ENCODE data around the gene TOMM70. TPM values are rescaled to one million over a fixed set of nuclear protein-coding genes. Genes with fewer than 3 reads are reported as not detected.

TOMM70 gene
- total RNA-seq, 1 experiment from 2014 or later: 100 TPM

- H3K36me3 ChIP-seq: peaks cover 64% of the 10 kb centered on the region
These were observed 5.0 kb downstream of the TOMM70 start for GRCh38 chr3:100395679-100396431.

DNA sequence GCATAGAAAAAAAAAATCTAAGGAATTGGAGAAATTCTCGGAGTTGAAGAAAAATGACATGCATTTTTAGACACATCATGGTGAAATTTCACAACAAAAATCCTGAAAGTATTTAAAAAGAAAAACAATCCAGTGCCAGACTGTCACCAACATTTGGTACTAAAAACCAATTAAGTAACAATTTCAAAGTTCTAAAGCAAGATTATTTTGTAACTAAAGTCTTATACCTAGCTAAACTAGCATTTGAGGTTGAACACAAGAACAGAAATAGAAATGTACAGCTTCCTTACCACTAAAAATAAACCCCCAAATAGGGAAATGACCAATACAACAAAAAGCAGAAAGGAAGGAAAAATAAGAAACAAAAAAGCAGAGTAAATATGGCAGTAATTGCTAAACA, 11.9 kb downstream of the TOMM70 start:
- Histone ChIP-seq H3K27me3 (no peaks in the 10 kb centered on the region), H3K4me3 (no peak overlapping the region), H3K9me3 (peaks cover 20% of the 10 kb centered on the region), H3K36me3 (peaks cover 89% of the 10 kb centered on the region)
- DNase-seq: no peak

More at GRCh38 chr3:100395679-100396431, 5.0 kb downstream of the TOMM70 start:
- Histone ChIP-seq H3K4me3 (no peak overlapping the region), H3K9me3 (no peaks in the 10 kb centered on the region), H3K27me3 (no peaks in the 10 kb centered on the region)
- DNase-seq: no peak

DNA sequence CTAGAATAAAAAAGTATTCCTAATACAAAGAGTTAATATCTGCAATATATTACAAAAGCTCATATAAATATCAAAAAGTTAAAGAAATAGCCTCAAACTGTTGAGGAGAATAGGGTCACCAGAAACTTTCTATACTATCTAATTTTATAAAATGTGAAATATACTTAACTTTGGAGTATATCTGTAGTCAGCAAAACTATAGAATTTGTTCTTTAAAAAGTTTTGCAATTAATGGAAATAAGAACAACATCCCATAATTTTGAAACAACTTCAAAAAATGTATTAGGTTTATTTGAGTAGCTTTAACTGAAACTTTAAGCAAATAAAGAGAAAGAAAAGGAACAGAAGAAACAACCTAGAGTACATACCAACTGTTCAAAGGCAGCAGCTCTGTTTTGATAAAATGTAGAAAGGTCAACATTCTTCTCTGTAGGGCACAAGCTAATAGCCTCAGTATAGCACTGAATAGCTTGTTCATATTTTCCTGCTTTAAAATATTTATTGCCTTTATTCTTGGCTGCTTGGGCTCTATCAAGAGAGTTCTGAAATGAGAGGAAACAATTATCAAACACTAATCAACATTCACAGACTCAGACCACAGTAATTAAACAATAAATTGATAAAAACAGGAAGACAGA, 14.3 kb downstream of the TOMM70 start:
- H3K9me3 ChIP-seq: peaks cover 20% of the 10 kb centered on the region
- H3K27me3 ChIP-seq: no peaks in the 10 kb centered on the region
- no peak for DNase-seq
- H3K36me3 ChIP-seq: peaks cover 91% of the 10 kb centered on the region
- H3K4me3 ChIP-seq: no peak overlapping the region

GRCh38 chr3:100384733-100385525, 16.0 kb downstream of the TOMM70 start:
- H3K4me3 ChIP-seq: no peak overlapping the region
- H3K9me3 ChIP-seq: peaks cover 16% of the 10 kb centered on the region
- H3K27me3 ChIP-seq: no peaks in the 10 kb centered on the region
- DNase-seq: no peak
- H3K36me3 ChIP-seq: peaks cover 93% of the 10 kb centered on the region

DNA sequence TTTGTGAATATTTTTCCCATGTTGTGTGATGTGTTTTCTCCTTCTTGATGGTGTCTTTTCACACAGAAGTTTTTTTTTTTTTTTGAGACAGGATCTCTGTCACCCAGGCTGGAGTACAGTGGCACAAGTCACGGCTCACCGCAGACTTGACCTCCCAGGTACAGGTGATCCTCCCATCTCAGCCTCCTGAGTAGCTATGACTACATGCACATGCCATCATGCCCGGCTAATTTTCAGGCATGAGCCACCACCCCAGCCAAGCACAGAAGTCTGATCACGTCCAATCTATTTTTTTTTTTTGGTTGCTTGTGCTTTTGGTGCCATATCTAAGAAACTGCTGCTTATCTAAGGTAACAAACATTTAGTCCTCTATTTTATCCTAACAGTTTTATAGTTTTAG, 24.6 kb downstream of the TOMM70 start:
- Histone ChIP-seq H3K27me3 (no peaks in the 10 kb centered on the region), H3K9me3 (no peaks in the 10 kb centered on the region), H3K4me3 (no peak overlapping the region), H3K36me3 (peaks cover 78% of the 10 kb centered on the region)
- no peak for DNase-seq

DNA sequence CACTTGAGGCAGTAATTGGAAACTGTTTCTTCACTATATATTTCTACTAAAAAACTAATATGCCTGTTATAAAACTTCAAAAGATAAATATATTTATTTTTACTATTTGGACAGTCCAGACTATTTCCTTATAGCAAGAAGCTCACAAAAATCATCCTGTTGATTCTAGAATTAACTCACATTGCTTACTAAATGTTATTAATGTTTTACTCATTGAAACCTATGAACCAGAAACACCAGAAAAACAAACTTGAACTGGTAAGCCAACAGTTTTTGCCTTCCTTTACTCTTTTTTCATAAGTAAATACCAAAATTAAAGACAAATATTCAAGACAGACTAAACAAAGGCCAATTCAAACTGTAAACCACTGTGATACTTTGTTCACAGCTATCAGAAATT, 26.4 kb downstream of the TOMM70 start:
- H3K27me3 ChIP-seq: no peaks in the 10 kb centered on the region
- no peaks in the 10 kb centered on the region for H3K9me3 ChIP-seq
- no peak overlapping the region for H3K4me3 ChIP-seq
- DNase-seq: no peak
- peaks cover 79% of the 10 kb centered on the region for H3K36me3 ChIP-seq

GRCh38 chr3:100370756-100371155, 30.1 kb downstream of the TOMM70 start:
- no peak for DNase-seq
- H3K27me3 ChIP-seq: no peaks in the 10 kb centered on the region
- peaks cover 97% of the 10 kb centered on the region for H3K36me3 ChIP-seq
- no peaks in the 10 kb centered on the region for H3K9me3 ChIP-seq
- H3K4me3 ChIP-seq: no peak overlapping the region

DNA sequence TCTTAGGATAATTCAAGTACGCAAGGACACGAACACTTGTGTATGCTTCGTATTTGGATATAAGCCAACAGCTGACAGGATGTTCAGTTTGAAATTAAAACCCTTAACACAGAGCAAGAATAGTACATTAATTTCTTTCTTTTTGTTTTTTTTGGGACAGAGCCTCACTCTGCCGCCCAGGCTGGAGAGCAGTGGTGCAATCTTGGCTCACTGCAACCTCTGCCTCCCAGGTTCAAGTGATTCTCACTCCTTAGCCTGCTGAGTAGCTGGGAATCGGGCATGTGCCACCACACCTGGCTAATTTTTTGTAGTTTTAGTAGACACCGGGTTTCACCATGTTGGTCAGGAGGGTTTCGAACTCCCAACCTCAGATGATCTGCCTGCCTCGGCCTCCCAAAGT, 32.4 kb downstream of the TOMM70 start:
- no peak overlapping the region for H3K4me3 ChIP-seq
- DNase-seq: no peak
- no peaks in the 10 kb centered on the region for H3K9me3 ChIP-seq
- no peaks in the 10 kb centered on the region for H3K27me3 ChIP-seq
- H3K36me3 ChIP-seq: peaks cover 97% of the 10 kb centered on the region

DNA sequence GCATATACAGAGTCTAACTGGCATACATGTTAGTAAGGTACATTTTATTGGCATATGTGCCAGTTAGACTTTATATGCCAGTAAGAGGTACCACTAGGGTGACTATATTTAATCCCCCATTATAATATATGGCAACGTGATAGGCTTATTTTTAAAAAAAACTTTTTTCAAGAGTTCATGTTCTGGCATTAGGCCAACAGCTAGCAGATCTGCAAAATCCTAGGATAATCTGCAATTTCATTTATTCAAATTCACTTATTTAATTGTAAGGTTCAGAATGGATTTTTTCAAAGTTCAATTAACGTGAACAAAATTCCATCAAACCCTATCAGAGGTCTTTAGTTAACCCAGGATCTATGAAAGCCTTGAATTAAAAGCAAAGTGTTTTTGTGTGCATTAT, 34.5 kb downstream of the TOMM70 start:
- Histone ChIP-seq H3K27me3 (no peaks in the 10 kb centered on the region), H3K4me3 (no peak overlapping the region), H3K9me3 (no peaks in the 10 kb centered on the region), H3K36me3 (peaks cover 96% of the 10 kb centered on the region)
- DNase-seq: no peak

DNA sequence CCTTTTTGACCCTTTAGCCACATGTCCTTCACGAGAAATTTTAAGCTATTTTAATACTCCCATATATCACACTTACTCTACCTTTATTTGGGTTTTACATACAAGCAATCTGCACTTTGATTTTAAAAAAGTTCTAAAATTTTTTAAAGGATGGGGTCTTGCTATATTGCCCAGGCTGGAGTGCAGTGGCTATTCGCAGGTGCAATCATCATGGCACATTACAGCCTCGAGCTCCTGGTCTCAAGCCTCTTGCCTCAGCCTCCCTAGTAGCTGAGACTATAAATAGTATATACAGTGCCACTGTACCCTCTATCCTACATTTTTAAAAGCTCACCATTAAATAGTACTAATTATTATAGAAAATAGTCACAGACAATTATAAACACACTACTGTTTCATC, 36.5 kb downstream of the TOMM70 start:
- no peaks in the 10 kb centered on the region for H3K9me3 ChIP-seq
- peaks cover 91% of the 10 kb centered on the region for H3K36me3 ChIP-seq
- H3K4me3 ChIP-seq: no peak overlapping the region
- DNase-seq: no peak
- no peaks in the 10 kb centered on the region for H3K27me3 ChIP-seq

DNA sequence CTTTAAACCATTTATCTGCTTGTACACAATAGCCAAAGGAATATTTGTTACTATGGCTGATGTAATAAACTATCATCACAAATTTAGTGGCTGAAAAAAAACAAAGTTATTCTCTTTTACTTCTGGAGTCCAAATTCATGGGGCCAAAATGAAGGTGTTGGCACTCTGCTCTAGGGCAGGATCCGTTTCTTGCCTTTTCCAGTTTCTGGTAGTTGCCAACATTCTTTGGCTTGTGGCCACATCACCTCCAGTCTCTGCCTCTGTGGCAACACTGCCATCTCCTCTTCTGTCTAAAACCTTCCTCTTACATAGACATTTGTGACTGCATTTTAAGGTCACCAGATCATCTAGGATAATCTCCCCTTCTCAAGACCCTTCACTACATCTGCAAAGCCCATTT, 39.0 kb downstream of the TOMM70 start:
- Histone ChIP-seq H3K4me3 (no peak overlapping the region), H3K9me3 (no peaks in the 10 kb centered on the region), H3K27me3 (no peaks in the 10 kb centered on the region), H3K36me3 (peaks cover 77% of the 10 kb centered on the region)
- DNase-seq: peak; percentile 37

DNA sequence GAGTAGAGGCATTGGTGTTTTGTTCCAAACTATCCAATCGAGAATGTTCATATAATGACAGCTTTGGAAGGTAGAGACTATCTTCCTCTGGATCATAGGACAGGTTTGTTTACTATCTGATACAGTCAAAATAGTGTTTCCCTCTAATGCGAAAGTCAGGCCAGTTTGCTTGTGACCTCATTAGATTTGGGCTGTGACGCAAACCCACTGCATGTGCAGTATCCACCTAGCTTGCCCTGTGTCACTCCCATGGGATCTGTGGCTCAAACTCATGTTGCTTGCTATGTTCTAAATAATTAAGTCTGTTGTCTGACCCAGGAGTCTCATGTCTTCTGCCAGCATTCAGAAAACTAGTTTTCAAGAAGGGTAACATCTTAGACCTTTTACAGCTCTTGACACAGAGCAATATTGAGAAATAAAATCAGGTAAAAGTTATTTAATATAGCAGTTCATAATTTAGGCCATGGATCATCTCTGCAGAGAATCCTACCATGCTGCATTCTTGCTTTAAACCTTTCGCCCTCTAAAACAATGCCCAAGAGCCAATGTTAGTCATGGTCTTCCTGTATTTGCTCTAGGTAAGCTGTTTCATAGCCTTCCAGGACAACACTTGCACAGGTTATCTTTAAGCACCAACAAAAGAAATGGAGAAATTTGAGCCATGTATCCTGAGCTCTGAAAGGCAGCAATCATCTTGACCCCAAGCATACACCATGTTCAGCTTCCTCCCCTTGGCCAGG, 40.0 kb downstream of the TOMM70 start:
- DNase-seq: no peak
- Histone ChIP-seq H3K9me3 (no peaks in the 10 kb centered on the region), H3K4me3 (no peak overlapping the region), H3K36me3 (peaks cover 76% of the 10 kb centered on the region), H3K27me3 (no peaks in the 10 kb centered on the region)

DNA sequence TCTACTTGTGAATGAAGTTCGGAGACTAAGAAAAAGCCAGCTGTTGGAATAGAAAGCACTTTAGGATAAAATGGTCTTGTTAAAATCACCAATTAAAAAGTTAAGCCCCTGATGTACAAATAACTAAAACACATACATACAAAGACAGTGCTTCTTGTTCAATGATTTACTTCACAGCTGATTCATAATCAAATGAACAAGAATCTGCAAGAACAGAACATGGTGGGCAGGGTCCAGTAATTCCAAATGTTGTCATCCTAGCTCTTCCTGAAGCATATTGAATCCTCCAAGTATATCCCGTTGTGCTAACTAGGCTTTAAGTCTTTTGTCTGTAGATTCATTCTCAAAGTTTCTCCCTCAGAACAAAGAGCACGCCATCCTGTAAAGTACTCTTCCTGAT, 41.9 kb downstream of the TOMM70 start:
- H3K4me3 ChIP-seq: no peak overlapping the region
- DNase-seq: no peak
- H3K36me3 ChIP-seq: peaks cover 76% of the 10 kb centered on the region
- H3K27me3 ChIP-seq: no peaks in the 10 kb centered on the region
- H3K9me3 ChIP-seq: no peaks in the 10 kb centered on the region

DNA sequence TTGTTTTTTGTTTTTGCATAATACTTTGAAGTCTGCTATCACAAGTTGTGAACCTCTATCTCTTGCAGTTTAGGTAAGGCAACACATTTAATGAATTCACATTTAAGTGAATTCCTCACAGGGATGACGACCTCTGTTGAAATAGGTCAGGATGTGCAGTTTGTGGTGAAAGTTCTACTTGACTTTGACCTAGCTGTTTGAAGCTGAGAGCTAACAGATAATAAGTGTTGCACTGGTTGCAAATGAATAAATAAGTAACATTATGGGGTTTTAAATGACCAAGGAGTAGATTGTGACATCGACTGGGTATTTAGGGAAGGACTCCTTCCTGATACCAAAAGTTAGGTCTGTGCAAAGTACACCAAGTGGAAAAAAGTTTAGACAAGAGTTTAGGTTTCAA, 42.5 kb downstream of the TOMM70 start:
- DNase-seq: no peak
- Histone ChIP-seq H3K27me3 (no peaks in the 10 kb centered on the region), H3K9me3 (no peaks in the 10 kb centered on the region), H3K36me3 (peaks cover 73% of the 10 kb centered on the region), H3K4me3 (no peak overlapping the region)

DNA sequence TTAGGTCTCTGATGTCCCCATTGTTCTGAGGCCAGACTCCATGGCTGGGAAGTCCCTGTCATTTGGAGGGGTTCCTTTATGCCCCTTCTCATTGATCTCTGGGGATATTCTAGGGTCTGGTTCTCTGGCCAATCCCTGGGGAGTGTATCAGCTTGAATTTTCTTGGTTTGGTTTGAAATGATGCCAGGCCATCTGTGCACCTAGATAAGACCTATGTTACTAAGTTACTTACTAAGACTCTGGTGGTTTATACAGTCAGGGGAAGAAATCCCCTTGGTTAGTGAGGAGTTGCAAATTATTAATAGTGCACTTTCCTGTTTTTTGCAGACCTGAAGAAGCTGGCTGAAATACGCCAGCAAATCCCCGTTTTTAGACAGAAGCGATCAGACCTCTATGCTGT, 46.0 kb downstream of the TOMM70 start:
- Histone ChIP-seq H3K4me3 (no peak overlapping the region), H3K9me3 (peaks cover 6% of the 10 kb centered on the region; the same call in 1 of the 2 replicates), H3K27me3 (no peaks in the 10 kb centered on the region), H3K36me3 (peaks cover 78% of the 10 kb centered on the region)
- DNase-seq: no peak

- peaks cover 93% of the 10 kb centered on the region for H3K36me3 ChIP-seq
- no peak for DNase-seq
- no peaks in the 10 kb centered on the region for H3K27me3 ChIP-seq
- H3K4me3 ChIP-seq: no peak overlapping the region
- H3K9me3 ChIP-seq: peaks cover 6% of the 10 kb centered on the region; the same call in 1 of the 2 replicates
These were observed 48.3 kb downstream of the TOMM70 start for GRCh38 chr3:100352296-100353231.

Data from MG63 (cell line).